ENCODE data around the gene FKBP8.

- TF ChIP-seq CTCF (IDR thresholded peaks at IDR 0.05; ENCODE audit: low read depth, low read length, missing input control) (no peak), MAX (IDR thresholded peaks at IDR 0.05) (no peak), REST (IDR thresholded peaks at IDR 0.05) (no peak), RAD21 (IDR thresholded peaks at IDR 0.05) (no peak), SP1 (IDR thresholded peaks at IDR 0.05) (no peak), GABPA (IDR thresholded peaks at IDR 0.05 in 1 of 2, conservative IDR thresholded peaks at IDR 0.05 in 1 of 2) (no peak), TAF1 (conservative IDR thresholded peaks at IDR 0.05) (no peak), EGR1 (IDR thresholded peaks at IDR 0.05; ENCODE audit: low read depth in 2 of 2) (no peak), ZBTB33 (IDR thresholded peaks at IDR 0.05) (no peak), YY1 (IDR thresholded peaks at IDR 0.05) (no peak), FOXA1 (IDR thresholded peaks at IDR 0.05) (no peak), RXRA (IDR thresholded peaks at IDR 0.05) (no peak), ATF3 (IDR thresholded peaks at IDR 0.05) (no peak)
These were observed 43.0 kb downstream of the FKBP8 start for GRCh38 chr19:18500376-18500775.
